ENCODE measurements around the gene RMRP. TPM values are rescaled to one million over a fixed set of nuclear protein-coding genes. Genes with fewer than 3 reads are reported as not detected.

RMRP gene
- total and polyA plus RNA-seq, 2 donors (not counting 1 experiment from before 2014, with no cell fraction given): 7,890 TPM; not detected in 1

DNA sequence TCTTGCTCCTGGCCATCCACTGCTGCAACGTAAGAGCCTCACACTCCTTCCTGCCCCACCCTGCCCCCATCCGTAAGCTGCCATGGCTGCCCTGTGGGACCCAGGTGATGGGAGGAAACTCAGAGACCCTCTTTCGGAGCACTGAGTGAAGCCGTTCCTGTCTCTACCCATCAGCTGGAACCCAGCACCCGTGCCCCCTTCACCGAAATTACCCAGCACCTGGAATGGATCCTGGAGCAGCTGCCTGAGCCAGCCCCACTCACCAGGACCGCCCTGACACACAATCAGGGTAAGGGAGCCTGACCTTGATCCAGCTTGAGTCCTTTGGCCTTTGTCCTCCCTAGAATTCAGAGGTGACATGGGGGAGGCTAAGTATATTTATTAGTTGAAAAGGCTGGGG is 49.6 kb downstream of the RMRP start:
- POLR2A ChIA-PET: interaction anchor here (1.6 kb wide), 1 partner anchor 12 kb away, joined by 6 read pairs; no protein-coding TSS in a partner anchor
- Histone ChIP-seq H3K36me3 (replicated peaks in 1 of 2; ENCODE audit: control extremely low read depth in 1 of 2, control insufficient read depth in 1 of 2, extremely low read depth in 1 of 2, insufficient read depth in 2 of 2, low read length in 1 of 2) (peaks cover 22 to 57% of the 10 kb centered on the region in 2 experiments), H3K4me3 (ENCODE audit: control extremely low read depth in 1 of 5, extremely low read depth in 1 of 5, insufficient read depth in 1 of 5, low read depth in 2 of 5, low read length in 4 of 5) (no peak overlapping the region), H3K4me2 (replicated peaks; ENCODE audit: low read depth, low read length, poor library complexity, severe bottlenecking) (no peak overlapping the region), H2AFZ (ENCODE audit: insufficient read depth, low read depth, low read length, poor library complexity, severe bottlenecking) (no peak overlapping the region), H3K27ac (ENCODE audit: low read length in 2 of 2) (peak overlapping the region in 1 of 2 donors; percentile 24), H3K79me2 (ENCODE audit: control insufficient read depth, insufficient read depth, low read length) (peaks cover 24% of the 10 kb centered on the region), H3K9ac (ENCODE audit: low read length) (no peak overlapping the region), H3K9me3 (ENCODE audit: control extremely low read depth in 1 of 3, control insufficient read depth in 2 of 3, insufficient read depth in 1 of 3, low read length in 2 of 3) (no peaks in the 10 kb centered on the region), H4K20me1 (ENCODE audit: control insufficient read depth, insufficient read depth, low read length, poor library complexity, severe bottlenecking) (peaks cover 55% of the 10 kb centered on the region), H3K27me3 (replicated peaks in 1 of 4; ENCODE audit: control extremely low read depth in 1 of 4, control insufficient read depth in 3 of 4, insufficient read depth in 4 of 4, low read length in 3 of 4) (no peaks in the 10 kb centered on the region), H3K4me1 (ENCODE audit: control insufficient read depth in 2 of 2, insufficient read depth in 2 of 2, low read length in 2 of 2) (peaks cover 38 to 73% of the 10 kb centered on the region in 2 donors)
- Mint-ChIP-seq H3K4me1 (peaks cover 52% of the 10 kb centered on the region), H3K9me3 (ENCODE audit: insufficient read depth) (no peaks in the 10 kb centered on the region), H3K4me3 (no peak overlapping the region), H3K27me3 (no peaks in the 10 kb centered on the region), H3K27ac (no peak overlapping the region)
- CTCF ChIA-PET: interaction anchor here (0.8 to 14.3 kb wide), 9 partner anchors 8 to 123 kb away, joined by 3 to 357 read pairs (median 11); partner anchors contain the start of genes ARHGEF39, CCDC107, CREB3 and RMRP
- TF ChIP-seq CTCF (IDR thresholded peaks at IDR 0.05) (no peak), EZH2 (IDR thresholded peaks at IDR 0.05; ENCODE audit: borderline replicate concordance, insufficient read depth, low read depth, low read length, poor library complexity, severe bottlenecking) (no peak)
- DNase-seq (no peak), ATAC-seq (ENCODE audit: low read depth) (no peak)
- intact Hi-C loops (cut with micrococcal nuclease): no loop called here
- WGBS (ENCODE audit: insufficient coverage): 94% methylated on average over 7 of the region's 7 CpGs

Small RNA genes within 50 kb of the gene (small RNA-seq; reads per million reads assigned to genes)
- gene MIR4667 (ENCODE audit: insufficient read length, low read depth, low replicate concordance) (not detected), gene RMRP (ENCODE audit: insufficient read length, low read depth, low replicate concordance) (not detected), gene RN7SL22P (ENCODE audit: insufficient read length, low read depth, low replicate concordance) (not detected)

Other genes with a start within 250 kb of the RMRP start
- gene RUSC2, start 167.9 kb downstream of the RMRP start, total RNA-seq: 0.32 and 0.76 TPM in 2 replicates
- 0.27 and 0.48 TPM in 2 replicates for gene RUSC2, start 167.9 kb downstream of the RMRP start, polyA plus RNA-seq
- gene TESK1, start 52.8 kb downstream of the RMRP start, total RNA-seq: 94.1 and 94.6 TPM in 2 replicates
- gene TESK1, start 52.8 kb downstream of the RMRP start, polyA plus RNA-seq: 43.6 and 43.8 TPM in 2 replicates
- 94.6 and 110 TPM in 2 replicates for gene CD72, start 39.6 kb downstream of the RMRP start, total RNA-seq
- gene CD72, start 39.6 kb downstream of the RMRP start, polyA plus RNA-seq: 436 and 651 TPM in 2 replicates
- 38.5 and 39.5 TPM in 2 replicates for gene SIT1, start 7.1 kb downstream of the RMRP start, total RNA-seq
- gene SIT1, start 7.1 kb downstream of the RMRP start, polyA plus RNA-seq: 26.9 and 37.1 TPM in 2 replicates
- 33.8 and 41.6 TPM in 2 replicates for gene CCDC107, start 273 bp upstream of the RMRP start, total RNA-seq
- 22.4 and 22.5 TPM in 2 replicates for gene CCDC107, start 273 bp upstream of the RMRP start, polyA plus RNA-seq
- 0.53 and 0.62 TPM in 2 replicates for gene ARHGEF39, start 7.2 kb upstream of the RMRP start, total RNA-seq
- 0.35 and 0.40 TPM in 2 replicates for gene ARHGEF39, start 7.2 kb upstream of the RMRP start, polyA plus RNA-seq
- gene CA9, start 15.9 kb upstream of the RMRP start, total RNA-seq: not detected in 2 replicates
- not detected in 2 replicates for gene CA9, start 15.9 kb upstream of the RMRP start, polyA plus RNA-seq
- gene TPM2, start 31.9 kb upstream of the RMRP start, total RNA-seq: 6.0 and 6.3 TPM in 2 replicates
- gene TPM2, start 31.9 kb upstream of the RMRP start, polyA plus RNA-seq: 2.4 and 9.8 TPM in 2 replicates
- 272 and 280 TPM in 2 replicates for gene TLN1, start 74.2 kb upstream of the RMRP start, total RNA-seq
- gene TLN1, start 74.2 kb upstream of the RMRP start, polyA plus RNA-seq: 97.2 and 102 TPM in 2 replicates
- gene CREB3, start 74.6 kb upstream of the RMRP start, total RNA-seq: 18.1 and 20.7 TPM in 2 replicates
- gene CREB3, start 74.6 kb upstream of the RMRP start, polyA plus RNA-seq: 12.3 and 14.2 TPM in 2 replicates
- gene GBA2, start 91.2 kb upstream of the RMRP start, total RNA-seq: 137 and 158 TPM in 2 replicates
- 110 and 114 TPM in 2 replicates for gene GBA2, start 91.2 kb upstream of the RMRP start, polyA plus RNA-seq
- 42.3 and 44.3 TPM in 2 replicates for gene RGP1, start 91.3 kb upstream of the RMRP start, total RNA-seq
- 11.4 and 17.6 TPM in 2 replicates for gene RGP1, start 91.3 kb upstream of the RMRP start, polyA plus RNA-seq
- 3.9 TPM in 2 replicates for gene MSMP, start 96.3 kb upstream of the RMRP start, total RNA-seq
- gene MSMP, start 96.3 kb upstream of the RMRP start, polyA plus RNA-seq: 1.6 and 2.3 TPM in 2 replicates
- gene NPR2, start 133.6 kb upstream of the RMRP start, total RNA-seq: 4.9 and 8.0 TPM in 2 replicates
- 7.6 and 9.2 TPM in 2 replicates for gene NPR2, start 133.6 kb upstream of the RMRP start, polyA plus RNA-seq
- gene SPAG8, start 154.2 kb upstream of the RMRP start, total RNA-seq: 5.4 and 5.6 TPM in 2 replicates
- 1.6 and 2.0 TPM in 2 replicates for gene SPAG8, start 154.2 kb upstream of the RMRP start, polyA plus RNA-seq
- gene HINT2, start 157.0 kb upstream of the RMRP start, total RNA-seq: 29.7 and 31.9 TPM in 2 replicates
- 20.5 and 33.6 TPM in 2 replicates for gene HINT2, start 157.0 kb upstream of the RMRP start, polyA plus RNA-seq
- gene FAM221B, start 170.7 kb upstream of the RMRP start, total RNA-seq: not detected in 2 replicates
- gene FAM221B, start 170.7 kb upstream of the RMRP start, polyA plus RNA-seq: not detected in 2 replicates
- gene TMEM8B, start 171.2 kb upstream of the RMRP start, total RNA-seq: 13.6 and 14.5 TPM in 2 replicates
- 10.5 and 12.2 TPM in 2 replicates for gene TMEM8B, start 171.2 kb upstream of the RMRP start, polyA plus RNA-seq
- not detected in 2 replicates for gene OR13J1, start 212.4 kb upstream of the RMRP start, total RNA-seq
- gene OR13J1, start 212.4 kb upstream of the RMRP start, polyA plus RNA-seq: not detected in 2 replicates
- not detected in 2 replicates for gene HRCT1, start 248.2 kb upstream of the RMRP start, total RNA-seq
- not detected in 2 replicates for gene HRCT1, start 248.2 kb upstream of the RMRP start, polyA plus RNA-seq

Measured in B cell (primary cell).